DND-41 (cell line): ENCODE data around the gene GABRA1.

Experiments used
- ATAC-seq: fragments of 200-7000 bp; cut with Tn5 transposase; 3 replicates; pipeline ENCODE4 v1.9.1; 2021; ENCODE audit warnings: low read depth; ENCODE audit not compliant: insufficient read depth
- DNase-seq: peaks from one replicate; pipeline ENCODE4 v3.0.0-alpha.2; 2020
- H2AFZ ChIP-seq: 2 replicates; pipeline ENCODE4 v1.6.0; 2012; ENCODE audit warnings: low read depth, low read length
- H3K27ac ChIP-seq: 2 replicates; pipeline ENCODE4 v1.5.1; 2012; ENCODE audit warnings: low read length, inconsistent platforms
- H3K27me3 ChIP-seq: fragments of 200-600 bp; sonication (generic); 2 replicates; pipeline ENCODE4 v1.6.0; 2012; ENCODE audit warnings: low read length, mild to moderate bottlenecking, inconsistent platforms; ENCODE audit not compliant: insufficient read depth, poor library complexity
- H3K36me3 ChIP-seq: 2 replicates; pipeline ENCODE4 v1.5.1; 2012; ENCODE audit warnings: low read length, inconsistent platforms; ENCODE audit not compliant: insufficient read depth
- H3K4me1 ChIP-seq: 2 replicates; pipeline ENCODE4 v1.5.1; 2012; ENCODE audit warnings: mild to moderate bottlenecking, low read length; ENCODE audit not compliant: insufficient read depth
- H3K4me2 ChIP-seq: 2 replicates; pipeline ENCODE4 v1.6.0; 2012; ENCODE audit warnings: mild to moderate bottlenecking, moderate library complexity, low read length, inconsistent platforms; ENCODE audit not compliant: insufficient read depth
- H3K4me3 ChIP-seq, 2 experiments: fragments of 200-600 bp in 1 of 2; shearing (Covaris generic) in 1 of 2; 2 replicates each; pipeline ENCODE4 v1.5.1; 2012 to 2016; ENCODE audit warnings: inconsistent platforms in 2 of 2, low read length in 2 of 2, mild to moderate bottlenecking in 2 of 2, low read depth in 1 of 2, moderate library complexity in 1 of 2
- H3K79me2 ChIP-seq: 2 replicates; pipeline ENCODE4 v1.6.0; 2012; ENCODE audit warnings: low read length, inconsistent platforms; ENCODE audit not compliant: insufficient read depth
- H3K9ac ChIP-seq: 2 replicates; pipeline ENCODE4 v1.6.0; 2012; ENCODE audit warnings: low read depth, mild to moderate bottlenecking, inconsistent platforms, low read length, moderate library complexity
- H3K9me3 ChIP-seq: 2 replicates; pipeline ENCODE4 v1.5.1; 2012; ENCODE audit warnings: low read length, moderate library complexity, mild to moderate bottlenecking, inconsistent platforms; ENCODE audit not compliant: insufficient read depth, severe bottlenecking
- H4K20me1 ChIP-seq: 2 replicates; pipeline ENCODE4 v1.6.0; 2012; ENCODE audit warnings: low read length; ENCODE audit not compliant: insufficient read depth
- EZH2 ChIP-seq: IDR thresholded peaks from 3 replicates; pipeline ENCODE4 v1.6.1; 2012; ENCODE audit warnings: borderline replicate concordance, low read depth, mild to moderate bottlenecking, moderate library complexity, low read length, inconsistent platforms; ENCODE audit not compliant: severe bottlenecking
- TF ChIP-seq, protein P1 (sequence below): IDR thresholded peaks from 2 replicates; pipeline ENCODE4 v1.5.1; 2012; ENCODE audit warnings: borderline replicate concordance, low read length, moderate library complexity, mild to moderate bottlenecking; ENCODE audit not compliant: poor library complexity, severe bottlenecking; ENCODE audit errors: extremely low read depth

The GABRA1 gene

GRCh38 chr5:161847941-161848391 is at the start of gene GABRA1:
GABRA1 (plus strand) TSS chr5:161848120; CDS start chr5:161850811, 2,691 bp downstream.
- Histone ChIP-seq H4K20me1 (no peaks in the 10 kb centered on the region), H3K9ac (no peak within 1 kb of the TSS), H3K79me2 (no peaks in the 10 kb centered on the region), H3K27ac (no peak within 1 kb of the TSS), H3K9me3 (no peaks in the 10 kb centered on the region), H3K4me2 (no peak within 1 kb of the TSS), H3K36me3 (no peaks in the 10 kb centered on the region), H3K4me1 (no peaks in the 10 kb centered on the region), H3K27me3 (no peaks in the 10 kb centered on the region), H3K4me3 (no peak within 1 kb of the TSS), H2AFZ (no peak within 1 kb of the TSS)
- DNase-seq: no peak
- no peak for ATAC-seq
- TF ChIP-seq, protein P1, sequence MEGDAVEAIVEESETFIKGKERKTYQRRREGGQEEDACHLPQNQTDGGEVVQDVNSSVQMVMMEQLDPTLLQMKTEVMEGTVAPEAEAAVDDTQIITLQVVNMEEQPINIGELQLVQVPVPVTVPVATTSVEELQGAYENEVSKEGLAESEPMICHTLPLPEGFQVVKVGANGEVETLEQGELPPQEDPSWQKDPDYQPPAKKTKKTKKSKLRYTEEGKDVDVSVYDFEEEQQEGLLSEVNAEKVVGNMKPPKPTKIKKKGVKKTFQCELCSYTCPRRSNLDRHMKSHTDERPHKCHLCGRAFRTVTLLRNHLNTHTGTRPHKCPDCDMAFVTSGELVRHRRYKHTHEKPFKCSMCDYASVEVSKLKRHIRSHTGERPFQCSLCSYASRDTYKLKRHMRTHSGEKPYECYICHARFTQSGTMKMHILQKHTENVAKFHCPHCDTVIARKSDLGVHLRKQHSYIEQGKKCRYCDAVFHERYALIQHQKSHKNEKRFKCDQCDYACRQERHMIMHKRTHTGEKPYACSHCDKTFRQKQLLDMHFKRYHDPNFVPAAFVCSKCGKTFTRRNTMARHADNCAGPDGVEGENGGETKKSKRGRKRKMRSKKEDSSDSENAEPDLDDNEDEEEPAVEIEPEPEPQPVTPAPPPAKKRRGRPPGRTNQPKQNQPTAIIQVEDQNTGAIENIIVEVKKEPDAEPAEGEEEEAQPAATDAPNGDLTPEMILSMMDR: no peak
- TF ChIP-seq EZH2: no peak

GRCh38 chr5:161799316-161799715 is 48.6 kb upstream of the GABRA1 start:
- Histone ChIP-seq H3K27ac (no peak overlapping the region), H2AFZ (no peak overlapping the region), H3K79me2 (no peaks in the 10 kb centered on the region), H3K4me2 (no peak overlapping the region), H3K4me1 (no peaks in the 10 kb centered on the region), H3K27me3 (no peaks in the 10 kb centered on the region), H3K9ac (no peak overlapping the region), H3K36me3 (no peaks in the 10 kb centered on the region), H4K20me1 (no peaks in the 10 kb centered on the region), H3K9me3 (no peaks in the 10 kb centered on the region), H3K4me3 (no peak overlapping the region)
- no peak for DNase-seq
- no peak for ATAC-seq
- no peak for TF ChIP-seq EZH2
- TF ChIP-seq, protein P1: no peak

- Histone ChIP-seq H3K4me1 (no peaks in the 10 kb centered on the region), H3K4me2 (no peak overlapping the region), H2AFZ (no peak overlapping the region), H3K27ac (no peak overlapping the region), H3K9ac (no peak overlapping the region), H3K4me3 (no peak overlapping the region), H4K20me1 (no peaks in the 10 kb centered on the region), H3K36me3 (no peaks in the 10 kb centered on the region), H3K79me2 (no peaks in the 10 kb centered on the region), H3K27me3 (no peaks in the 10 kb centered on the region), H3K9me3 (no peaks in the 10 kb centered on the region)
- DNase-seq (no peak), ATAC-seq (no peak)
- no peak for TF ChIP-seq EZH2
- TF ChIP-seq, protein P1: no peak
Observed at GRCh38 chr5:161804263-161804662, 43.7 kb upstream of the GABRA1 start.

GRCh38 chr5:161846746-161847145 is 1.2 kb upstream of the GABRA1 start:
- H3K4me2 ChIP-seq: no peak overlapping the region
- H3K9ac ChIP-seq: no peak overlapping the region
- no peak overlapping the region for H2AFZ ChIP-seq
- no peak for TF ChIP-seq EZH2
- TF ChIP-seq, protein P1: no peak
- no peak overlapping the region for H3K27ac ChIP-seq
- H3K36me3 ChIP-seq: no peaks in the 10 kb centered on the region
- no peaks in the 10 kb centered on the region for H3K4me1 ChIP-seq
- no peaks in the 10 kb centered on the region for H3K27me3 ChIP-seq
- no peaks in the 10 kb centered on the region for H3K79me2 ChIP-seq
- DNase-seq: peak; percentile 41
- no peak overlapping the region for H3K4me3 ChIP-seq
- H3K9me3 ChIP-seq: no peaks in the 10 kb centered on the region
- ATAC-seq: peak; percentile 72
- H4K20me1 ChIP-seq: no peaks in the 10 kb centered on the region
